ENCODE data around the gene KLF3.

KLF3 gene

DNA sequence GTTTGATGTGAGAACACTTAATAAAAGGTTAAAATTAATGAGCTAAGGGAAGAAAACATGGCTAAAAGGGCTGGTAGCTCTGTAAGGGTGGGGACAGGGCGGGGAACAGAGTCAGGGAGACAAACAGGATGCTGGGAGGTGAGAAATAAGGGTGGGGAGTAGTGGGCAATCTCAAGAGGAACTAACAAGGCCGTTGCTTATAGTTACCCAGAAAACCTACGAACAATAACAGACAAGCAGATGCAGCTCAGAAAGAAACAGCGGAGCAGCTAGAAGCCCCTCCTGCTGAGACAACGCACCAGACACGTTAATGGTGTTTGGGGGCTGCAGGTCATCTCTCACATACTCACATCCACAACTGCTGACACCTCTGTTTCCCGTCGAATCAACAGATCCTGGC, 9.7 kb upstream of the KLF3 start:
- H3K4me3 ChIP-seq (ENCODE audit: low read depth, low read length): no peak overlapping the region

DNA sequence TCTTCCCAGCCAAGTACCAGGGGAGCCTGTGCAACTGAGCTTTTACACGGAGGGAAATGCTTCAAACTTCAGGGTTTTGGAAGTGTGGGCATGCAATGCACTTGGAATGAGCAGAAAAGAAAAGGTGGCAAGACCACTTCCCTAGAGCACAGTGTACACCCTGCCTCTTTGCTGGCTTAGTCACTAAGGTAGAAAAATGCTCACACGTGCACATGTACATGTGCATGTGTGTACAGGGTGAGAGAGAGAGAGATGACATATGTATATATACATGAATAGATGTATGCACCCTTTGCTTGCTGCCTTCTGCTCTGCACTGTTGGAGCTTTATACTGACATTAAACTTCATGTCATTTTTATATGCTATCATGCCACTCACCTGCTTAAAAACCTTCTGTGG, 7.9 kb upstream of the KLF3 start:
- H3K4me3 ChIP-seq (ENCODE audit: low read depth, low read length): no peak overlapping the region

DNA sequence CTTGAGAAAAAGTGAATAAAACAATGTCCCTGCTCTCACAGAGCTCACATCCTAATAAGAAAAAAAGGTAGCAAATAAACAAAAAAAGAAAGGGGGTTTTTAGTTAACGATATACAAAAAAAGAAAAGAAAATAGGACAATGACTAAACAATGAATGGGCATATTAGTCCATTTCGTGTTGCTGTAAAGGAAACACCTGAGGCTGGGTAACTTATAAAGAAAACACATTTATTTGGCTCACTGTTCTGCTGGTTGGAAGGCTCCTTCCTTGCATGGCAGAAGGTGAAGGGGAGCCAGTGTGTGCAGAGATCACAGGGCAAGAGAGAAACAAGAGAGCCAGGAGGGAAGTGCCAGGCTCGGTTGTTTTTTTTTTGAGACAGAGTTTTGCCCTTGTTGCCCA, 4.7 kb upstream of the KLF3 start:
- H3K4me3 ChIP-seq (ENCODE audit: low read depth, low read length): no peak overlapping the region

DNA sequence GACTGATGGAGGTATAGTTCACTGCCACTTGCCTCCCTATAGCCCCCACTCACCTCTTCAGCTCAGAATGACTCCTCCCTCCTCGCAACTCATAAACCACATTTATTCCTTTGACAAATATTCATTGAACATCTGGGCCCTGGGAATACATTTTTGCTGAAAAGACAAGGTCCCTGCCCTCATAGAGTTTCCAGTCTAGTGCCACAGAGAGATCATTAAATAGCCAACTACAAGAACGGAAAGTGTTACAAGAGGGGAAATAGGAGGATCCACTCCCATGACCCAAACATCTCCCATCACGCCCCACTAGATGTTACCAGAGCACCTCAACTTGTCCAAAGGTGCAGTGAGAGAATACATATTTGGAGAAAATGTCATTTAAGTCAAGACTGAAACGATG, 3.2 kb upstream of the KLF3 start:
- H3K4me3 ChIP-seq (ENCODE audit: low read depth, low read length): no peak overlapping the region

DNA sequence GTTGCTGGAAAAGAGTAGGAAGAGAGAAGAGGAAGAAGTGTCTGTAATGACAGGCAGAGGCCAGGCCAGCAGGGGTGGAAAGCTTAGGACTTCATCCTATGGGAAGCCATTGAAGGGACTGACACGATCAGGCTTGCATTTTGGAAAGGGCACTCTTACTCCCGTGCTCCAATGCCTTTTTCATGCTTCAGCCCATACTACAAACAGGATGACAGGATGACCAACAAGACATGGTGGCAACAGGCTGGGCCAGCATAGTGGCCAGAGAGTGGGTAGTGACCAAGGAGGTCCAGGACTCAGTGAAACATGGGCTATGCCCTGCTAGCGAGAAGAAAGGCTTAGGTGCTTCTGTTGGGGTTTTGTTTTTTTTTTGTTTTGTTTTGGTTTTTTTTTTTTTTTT, 2.6 kb upstream of the KLF3 start:
- no peak overlapping the region for H3K4me3 ChIP-seq (ENCODE audit: low read depth, low read length)

DNA sequence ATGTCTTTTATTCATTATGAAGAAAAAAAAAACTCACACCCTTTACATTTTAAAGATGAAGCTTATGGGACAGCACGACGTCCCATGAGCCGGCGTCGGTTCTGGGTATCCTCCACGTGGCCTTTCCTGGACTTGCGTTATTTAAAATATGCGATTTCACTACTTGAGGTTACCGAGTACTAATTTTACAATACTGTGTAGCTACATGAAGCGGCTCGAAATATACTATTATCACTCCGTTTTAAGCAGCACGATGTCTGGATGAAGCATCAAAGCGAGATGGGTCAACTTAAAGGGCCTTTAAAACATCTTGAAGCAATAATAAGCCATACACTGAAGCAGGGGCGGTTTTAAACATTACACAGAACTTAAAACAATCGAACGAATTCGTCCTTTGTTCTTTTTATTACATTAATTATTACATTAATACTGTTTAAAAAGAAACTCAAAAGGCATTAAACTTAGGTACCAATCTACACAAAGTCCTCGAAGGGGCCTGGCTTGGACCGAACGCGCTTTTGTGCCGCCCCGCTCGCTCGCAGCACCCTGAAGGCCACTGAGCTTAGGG, 1.4 kb upstream of the KLF3 start:
- peak overlapping the region; percentile 36 for H3K4me3 ChIP-seq (ENCODE audit: low read depth, low read length)

DNA sequence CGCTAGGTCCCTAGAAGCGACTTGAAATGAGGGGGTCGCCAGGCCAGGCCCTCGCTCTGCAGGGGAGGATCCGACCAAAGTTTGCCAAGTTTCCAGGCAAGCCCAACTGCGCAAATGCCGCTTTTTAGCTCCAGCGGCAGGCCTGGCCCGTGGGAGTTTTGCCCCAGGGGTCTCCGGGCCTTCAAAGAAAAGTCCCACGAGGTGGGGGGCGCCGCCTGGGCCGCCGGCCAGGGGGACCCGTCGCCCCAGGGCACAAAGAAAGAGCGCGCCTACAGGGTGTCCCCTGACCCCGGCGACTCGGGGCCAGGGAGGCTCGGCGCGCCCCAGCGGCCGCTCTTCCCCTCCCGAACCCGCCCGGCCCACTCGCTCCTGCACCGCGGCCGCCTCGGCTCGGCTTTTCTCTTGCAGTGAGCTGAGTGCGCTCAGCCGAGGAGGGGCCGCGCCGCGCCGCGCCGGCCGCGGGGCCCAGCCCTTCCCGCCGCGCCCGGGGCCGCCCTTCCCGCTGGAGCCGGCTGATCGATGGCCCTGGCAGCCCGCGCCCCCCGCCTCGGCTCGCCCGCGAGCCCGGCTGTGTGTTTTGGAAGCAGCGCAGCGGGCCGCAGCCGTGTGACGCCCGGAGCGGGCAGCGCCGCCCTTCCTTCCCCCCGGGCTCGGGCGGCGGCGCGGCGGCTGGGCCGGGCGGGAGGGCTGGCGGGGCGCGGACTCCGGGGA, 754 bp upstream of the KLF3 start:
- H3K4me3 ChIP-seq (ENCODE audit: low read depth, low read length): peak overlapping the region; percentile 36

DNA sequence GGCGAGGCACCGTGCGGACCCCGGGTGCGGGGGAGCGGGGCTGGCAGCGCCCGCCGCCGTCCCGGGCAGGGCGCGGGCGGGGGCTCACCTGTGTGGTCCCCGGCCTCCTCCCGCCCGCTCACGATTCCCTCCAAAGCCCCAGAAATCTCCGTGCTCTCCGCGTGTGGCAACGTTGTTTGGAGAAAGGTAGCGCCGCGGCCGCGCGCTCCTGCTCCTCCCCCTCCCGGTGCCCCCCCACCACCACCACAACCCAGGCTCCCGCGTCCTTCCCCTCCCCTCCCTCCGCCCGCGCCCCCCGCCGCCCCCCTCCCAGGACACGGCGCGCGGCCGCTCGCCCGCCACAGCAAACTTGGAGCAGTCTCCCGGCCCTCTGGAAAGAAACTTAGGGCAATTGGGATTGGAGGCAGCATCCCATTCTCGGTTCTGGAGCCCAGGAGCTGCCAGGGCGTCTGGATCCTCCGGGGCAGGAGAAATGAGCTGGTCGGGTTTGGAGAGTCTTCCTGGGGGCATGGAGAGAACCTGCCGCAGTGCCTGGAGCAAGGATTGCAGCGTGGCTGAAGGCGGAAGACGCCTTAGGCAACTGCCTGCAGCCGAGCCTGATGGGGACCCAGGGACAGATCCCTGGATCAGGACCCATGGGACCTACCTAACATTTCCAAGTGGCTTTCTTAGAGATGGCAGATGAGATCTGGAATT, 855 bp downstream of the KLF3 start:
- H3K4me3 ChIP-seq (ENCODE audit: low read depth, low read length): peak overlapping the region; percentile 69

DNA sequence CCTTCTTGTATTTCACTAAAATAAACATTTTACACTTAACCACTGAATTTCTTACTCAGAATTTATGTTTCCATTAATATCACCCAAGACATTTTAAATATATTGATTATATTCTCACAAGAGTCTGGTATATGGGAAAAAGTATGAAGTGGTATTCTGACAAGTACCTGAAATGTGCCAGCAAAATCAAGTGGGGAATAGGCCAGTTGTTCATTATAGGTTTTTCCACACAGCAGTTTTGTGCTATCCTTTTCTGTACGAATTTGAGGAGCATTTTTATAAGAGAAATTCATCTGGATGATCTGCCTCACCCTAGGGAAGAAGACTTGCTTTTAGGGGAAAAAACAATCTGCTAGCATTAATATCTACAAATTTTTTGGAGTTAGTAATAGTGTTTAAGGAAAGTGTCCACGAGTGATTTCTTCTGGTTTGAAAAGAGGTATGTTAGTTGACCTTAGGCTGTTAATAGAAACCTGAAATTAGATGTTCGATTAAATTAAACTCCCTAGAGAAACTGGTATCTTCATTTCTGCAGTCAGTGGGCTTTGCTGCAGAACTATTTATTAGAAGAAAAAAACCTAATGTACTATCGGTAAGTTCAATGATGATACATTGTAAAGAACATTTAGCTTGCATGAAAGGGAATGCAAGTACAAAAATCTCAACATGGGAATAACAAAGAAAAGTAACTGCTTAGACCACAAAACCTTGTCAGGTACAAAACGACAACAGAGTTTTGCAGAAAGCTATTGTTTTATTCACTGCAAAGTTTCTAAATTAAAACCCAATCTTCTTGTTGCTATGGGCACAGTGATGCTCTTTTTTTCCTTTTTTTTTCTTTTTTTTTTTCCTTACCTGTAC, 1.8 kb downstream of the KLF3 start:
- H3K4me3 ChIP-seq (ENCODE audit: low read depth, low read length): peak overlapping the region; percentile 56

DNA sequence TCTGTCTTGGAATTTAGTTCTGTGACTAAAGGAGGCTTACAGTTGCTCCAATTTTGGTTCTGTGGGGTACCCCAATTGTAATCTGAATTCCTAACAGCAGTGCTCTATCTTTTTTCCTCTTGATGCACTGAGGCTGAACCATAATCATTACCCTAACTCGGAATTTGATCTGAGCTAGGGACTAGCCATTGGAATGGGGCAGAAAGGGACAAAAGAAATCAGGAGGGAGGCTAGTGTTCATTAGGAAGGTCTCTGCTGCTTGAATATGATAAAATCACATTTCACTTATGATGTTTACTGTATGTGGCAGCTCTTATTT, 2.7 kb downstream of the KLF3 start:
- no peak overlapping the region for H3K4me3 ChIP-seq (ENCODE audit: low read depth, low read length)

DNA sequence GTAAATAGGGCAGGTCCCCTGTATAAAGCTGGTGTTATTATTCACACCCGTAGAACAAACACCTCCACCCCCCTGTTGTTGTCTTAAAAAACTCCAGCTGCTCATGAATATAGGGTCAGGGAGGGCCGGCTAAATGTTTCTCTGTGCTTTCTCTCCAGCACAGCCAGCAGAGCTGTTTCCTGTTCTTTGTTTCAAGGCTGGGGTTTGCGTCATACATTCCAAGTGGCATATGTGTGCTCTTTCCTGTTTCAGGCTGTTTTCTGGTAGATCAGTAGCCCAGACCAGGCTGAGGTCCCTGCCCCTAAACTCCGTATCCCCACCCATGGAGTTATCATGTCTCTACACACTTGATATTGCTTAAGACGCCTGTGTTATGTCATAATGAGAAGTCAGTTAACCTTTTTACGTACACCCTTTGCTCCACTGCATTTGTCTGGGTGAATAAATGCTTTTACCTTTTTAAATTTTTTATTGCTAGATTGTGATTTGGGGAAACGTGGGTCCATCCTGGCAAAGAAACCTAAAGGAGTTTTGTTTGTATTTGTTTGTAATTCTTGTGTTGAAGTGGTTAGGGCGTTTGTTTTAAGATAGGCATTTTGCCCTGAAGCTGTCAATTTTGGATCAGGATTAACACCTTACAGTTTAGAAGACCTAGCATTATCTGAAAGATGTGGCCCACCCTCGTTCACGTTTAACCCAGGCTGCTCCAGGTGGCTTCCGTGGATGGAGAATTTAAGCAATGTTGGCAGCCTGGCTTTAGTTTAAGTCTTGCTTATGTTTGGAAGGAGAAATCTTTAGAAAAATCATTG, 3.3 kb downstream of the KLF3 start:
- H3K4me3 ChIP-seq (ENCODE audit: low read depth, low read length): no peak overlapping the region

DNA sequence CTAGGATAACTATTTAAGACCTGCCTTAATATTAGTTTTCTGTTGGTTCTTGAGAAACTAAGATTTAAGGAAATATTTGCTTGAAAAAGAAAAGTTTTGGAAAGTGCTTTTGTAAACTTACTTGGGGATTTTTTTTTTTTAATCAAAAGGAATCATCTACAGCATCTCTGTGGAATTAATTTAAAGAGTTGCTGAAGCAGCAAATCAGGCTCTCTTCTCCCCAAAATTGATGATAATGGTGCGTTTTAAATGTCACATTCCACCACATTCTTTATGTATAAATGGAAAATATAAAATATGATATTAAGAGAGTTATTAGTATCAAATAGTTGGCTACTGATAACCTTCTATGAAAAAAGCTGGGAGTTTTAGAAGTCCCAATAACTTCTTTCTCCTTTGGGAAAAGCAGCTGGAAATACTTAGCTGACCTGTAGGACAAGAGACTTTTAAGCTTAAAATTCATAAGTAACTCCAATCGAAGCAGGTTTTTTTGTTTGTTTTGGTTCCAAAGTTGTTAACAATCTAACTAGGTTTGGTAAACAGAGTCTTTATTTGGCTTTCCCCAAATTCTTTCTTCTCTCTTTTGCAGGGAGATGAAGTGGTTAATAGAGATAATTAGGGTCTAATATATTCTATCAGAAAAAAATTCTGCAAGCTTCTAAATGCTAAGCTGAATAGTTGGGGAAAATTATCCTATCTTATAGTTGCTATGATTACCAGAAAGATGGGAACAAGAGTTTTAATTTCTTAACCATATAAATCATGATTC, 4.4 kb downstream of the KLF3 start:
- H3K4me3 ChIP-seq (ENCODE audit: low read depth, low read length): no peak overlapping the region

DNA sequence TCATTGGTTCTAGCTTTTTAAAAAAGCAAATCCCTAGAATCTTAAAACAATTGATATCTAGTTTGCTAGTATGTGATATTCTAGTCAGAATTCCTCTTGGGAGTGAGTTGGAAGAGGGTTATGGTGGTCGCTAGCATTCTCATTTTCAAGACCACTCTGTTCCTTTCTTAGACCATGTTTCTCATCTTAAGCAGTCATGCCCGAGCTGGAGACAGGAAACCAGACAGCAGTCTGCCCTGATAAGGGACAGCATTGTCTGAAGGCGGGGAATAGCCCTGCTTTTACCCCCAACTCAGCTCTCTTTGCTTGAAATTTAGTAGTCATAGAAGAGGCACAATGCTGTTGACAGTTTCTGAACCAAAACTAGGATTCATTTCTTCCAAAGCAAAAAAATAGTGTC, 5.2 kb downstream of the KLF3 start:
- no peak overlapping the region for H3K4me3 ChIP-seq (ENCODE audit: low read depth, low read length)

DNA sequence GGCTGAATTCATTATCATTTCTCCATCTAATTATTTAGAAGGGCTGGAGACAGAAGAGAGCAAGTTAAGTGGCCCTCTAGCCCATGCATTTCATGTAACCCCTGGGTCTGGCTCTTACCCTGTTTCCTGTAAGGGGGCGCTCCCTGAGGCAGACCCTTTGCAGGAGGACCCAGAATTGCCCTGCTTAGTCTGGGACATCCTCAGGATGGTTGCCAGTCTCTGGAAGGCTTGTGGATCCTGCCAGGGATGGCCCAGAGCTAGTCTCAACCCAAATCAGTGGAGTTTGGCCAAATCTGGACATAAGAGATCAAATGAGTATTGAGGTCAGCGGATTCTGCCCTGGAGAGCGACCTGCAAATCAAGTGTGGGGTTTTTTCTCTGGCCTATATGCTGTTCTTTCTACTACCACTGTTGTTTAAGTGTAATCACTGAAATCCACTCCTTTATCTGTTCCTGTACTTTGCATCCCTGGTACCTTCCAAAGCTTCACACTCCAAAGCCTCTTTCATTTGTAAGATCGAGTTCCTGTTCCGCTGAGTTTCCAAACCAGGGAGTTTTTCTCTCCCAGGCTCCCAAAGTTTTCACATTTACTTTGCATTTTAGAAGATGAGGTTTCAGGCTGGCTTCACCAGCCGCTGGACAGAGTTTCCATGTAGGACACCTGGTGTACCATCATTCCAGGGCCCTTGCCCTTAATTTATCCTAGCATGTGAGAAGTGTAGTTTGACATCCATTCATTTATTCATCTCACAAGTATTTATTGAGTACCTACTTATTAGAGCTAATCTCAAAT, 6.3 kb downstream of the KLF3 start:
- H3K4me3 ChIP-seq (ENCODE audit: low read depth, low read length): no peak overlapping the region

DNA sequence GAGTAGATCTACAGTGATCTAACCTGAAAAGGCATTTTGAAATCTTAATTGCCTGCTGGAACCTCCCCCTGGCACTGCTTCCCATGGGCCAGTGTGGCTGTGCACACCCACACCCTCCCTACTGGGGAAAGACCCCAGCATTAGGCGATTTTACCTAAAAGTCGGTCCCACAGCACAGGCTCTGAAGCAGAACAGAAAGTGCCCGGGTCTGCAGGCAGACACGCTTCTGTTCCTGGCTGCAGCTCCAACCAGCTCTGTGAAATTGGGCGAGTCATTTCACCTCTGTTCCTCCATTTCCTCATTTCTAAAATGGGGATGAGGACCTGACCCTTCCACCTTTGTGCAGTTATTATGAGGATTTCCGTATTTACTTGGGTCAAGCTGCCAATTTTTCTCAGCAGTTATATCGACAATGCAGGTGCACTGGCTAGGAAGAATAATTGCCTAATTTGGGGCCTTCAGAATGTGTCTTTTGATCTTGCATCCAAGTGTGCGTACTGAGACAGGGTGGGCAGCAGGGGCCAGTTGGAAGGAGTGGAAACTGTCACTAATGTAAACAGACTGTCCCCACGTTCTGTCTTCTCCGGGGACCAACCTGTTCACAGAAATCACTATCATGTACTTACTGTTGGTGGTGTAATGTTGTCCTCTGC, 7.1 kb downstream of the KLF3 start:
- no peak overlapping the region for H3K4me3 ChIP-seq (ENCODE audit: low read depth, low read length)

DNA sequence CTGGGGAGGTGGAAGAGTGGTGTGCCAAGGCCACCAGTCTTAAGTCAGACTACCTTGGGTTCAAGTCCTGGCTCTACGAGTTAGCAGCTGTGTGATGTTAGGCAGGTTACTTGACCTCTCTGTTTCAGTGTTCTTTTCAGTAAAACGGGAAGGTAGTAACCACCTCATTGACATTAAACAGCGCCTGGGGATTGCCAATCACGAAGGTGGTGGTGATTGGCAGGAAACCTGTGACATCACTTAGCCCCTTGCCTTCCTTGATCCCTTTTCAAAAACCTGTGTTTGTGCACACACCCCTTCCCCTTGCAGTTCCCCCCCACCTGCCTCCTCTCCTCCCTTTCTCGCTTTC, 7.6 kb downstream of the KLF3 start:
- no peak overlapping the region for H3K4me3 ChIP-seq (ENCODE audit: low read depth, low read length)

DNA sequence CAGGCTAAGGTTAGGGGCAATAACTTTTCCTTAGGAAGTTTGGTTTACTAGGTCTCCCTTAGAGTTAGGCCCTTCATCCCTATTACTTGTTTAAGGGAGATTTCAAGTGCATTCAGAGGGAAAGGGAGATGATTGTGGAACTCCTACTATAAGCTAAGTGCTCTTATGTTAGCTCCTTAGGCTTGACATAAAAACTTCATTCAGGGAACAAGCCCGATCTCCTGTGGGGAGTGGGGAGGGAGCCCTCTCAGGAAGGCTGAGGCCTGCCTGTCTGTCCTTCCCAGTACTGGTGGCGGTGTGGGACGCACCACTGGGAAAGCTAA, 8.0 kb downstream of the KLF3 start:
- no peak overlapping the region for H3K4me3 ChIP-seq (ENCODE audit: low read depth, low read length)

DNA sequence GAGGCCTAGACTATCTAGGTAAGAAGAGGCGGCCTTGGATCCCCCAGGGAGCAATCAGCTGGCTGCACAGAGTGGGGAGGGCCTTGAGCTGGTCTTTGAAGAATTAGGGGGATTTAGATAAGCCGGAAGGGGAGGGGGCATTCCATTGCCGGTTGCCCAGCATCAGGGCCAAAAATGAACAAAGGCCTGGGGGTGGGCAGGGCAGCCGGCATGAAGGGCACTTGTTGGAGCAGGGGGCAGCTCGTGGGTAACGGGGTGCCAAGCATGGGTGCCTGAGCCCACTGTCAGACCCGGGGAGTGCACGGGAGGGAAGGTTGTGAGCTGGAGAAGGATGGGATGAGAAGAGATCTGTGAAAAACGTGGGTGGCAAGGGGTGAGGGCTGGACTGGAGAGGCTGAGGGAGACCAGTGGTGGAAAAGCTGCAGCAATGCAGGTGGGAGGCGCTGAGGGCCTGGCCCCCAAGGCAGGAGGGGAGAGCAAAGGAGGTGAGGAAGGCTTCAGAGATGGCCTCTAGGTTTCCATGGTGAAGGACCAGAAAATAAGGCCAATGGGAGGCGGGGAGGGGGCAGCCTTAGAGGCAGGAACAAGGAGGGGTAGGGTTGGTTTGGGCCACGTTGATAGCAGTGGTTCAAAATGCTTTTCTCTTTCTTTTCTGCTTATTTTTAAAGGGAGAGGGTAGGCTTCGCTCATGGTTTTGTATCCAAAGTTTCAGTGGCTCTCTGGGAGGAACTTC, 8.6 kb downstream of the KLF3 start:
- no peak overlapping the region for H3K4me3 ChIP-seq (ENCODE audit: low read depth, low read length)

All from iPS-11a (cell line).